Measurements from ENCODE around the gene MPP2.
"Not testable (repeated sequence)": the region's sequence is repeated elsewhere in the genome, so short reads cannot be mapped to it uniquely, and the experiment has no call there.

The MPP2 gene

DNA sequence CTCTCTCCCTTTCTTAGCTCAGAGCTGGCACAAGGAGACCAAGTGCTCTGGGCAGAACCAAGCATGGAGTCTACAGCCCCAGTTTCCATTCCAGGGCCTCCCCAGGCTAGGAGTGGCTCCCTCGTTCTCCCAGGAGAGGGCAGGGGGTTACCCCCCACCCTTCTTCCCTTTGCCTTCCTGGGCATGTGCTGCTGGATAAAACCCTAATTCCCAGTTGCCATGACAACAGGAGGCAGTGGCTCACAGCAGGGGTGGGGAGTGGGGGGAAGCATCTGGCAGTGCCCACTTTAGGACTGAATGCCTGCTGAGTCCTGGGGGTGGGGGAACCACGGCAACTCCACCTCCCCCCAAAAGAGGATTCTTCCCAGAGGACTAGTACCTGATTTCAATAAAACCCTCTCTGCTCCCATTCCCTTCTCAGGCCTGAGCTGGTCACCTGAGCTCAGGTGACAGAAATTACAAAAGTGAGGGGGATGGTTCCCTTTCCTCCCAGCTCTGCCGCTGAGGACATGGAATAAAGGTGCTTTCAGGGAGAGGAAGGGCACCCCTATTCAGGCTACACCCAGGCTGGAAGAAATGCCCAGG, 1.8 kb downstream of the MPP2 start:
- DNase-seq (ENCODE audit: low read depth in 4 of 4, low spot score in 1 of 4), result no peak

GRCh38 chr17:43901861-43902589, 5.3 kb downstream of the MPP2 start:
- no peak for DNase-seq (ENCODE audit: low read depth in 4 of 4, low spot score in 1 of 4)

DNA sequence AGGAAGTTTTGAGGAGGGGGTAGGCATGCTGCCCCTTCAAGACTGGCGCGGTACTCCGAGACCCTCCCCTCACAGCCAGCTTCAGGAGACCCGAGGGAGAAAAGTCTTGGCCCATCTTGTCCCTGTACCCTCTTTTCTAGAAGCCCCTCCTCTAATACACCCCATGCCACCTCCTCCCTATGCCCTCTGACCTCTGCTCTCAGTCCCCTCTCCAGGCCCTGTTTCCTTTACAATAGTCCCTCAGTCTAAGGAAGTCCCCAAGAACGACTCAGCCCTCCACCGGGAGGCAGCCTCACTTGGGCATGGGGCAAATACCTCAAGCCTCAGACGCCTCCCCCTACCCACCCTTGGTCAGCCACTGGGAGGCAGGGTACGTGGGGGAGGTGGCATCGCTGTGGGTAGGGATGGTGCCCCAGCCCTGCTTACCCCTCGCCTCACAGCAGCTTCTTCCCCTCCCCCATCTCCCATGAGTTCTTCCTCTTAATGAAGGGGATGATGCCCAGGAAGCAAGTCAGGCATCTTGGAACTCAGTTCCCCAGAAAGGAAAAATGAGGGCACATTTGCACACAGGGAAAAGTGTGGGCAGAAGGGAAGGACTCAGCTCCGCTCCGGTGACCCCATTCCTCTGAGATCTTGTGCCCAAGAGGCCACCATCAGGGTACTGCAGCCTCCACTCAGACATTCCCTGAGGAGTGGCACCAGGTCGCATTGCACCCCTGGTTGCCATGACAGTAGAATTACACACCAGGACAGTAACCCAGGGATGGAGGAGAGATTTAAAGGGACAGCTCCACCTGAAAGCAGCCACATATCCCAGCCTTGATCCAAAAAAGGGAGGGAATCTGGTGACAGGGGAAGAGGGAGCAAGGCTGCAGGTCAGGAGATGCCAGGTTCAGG, 6.2 kb downstream of the MPP2 start:
- DNase-seq (ENCODE audit: low read depth in 4 of 4, low spot score in 1 of 4), result no peak

DNA sequence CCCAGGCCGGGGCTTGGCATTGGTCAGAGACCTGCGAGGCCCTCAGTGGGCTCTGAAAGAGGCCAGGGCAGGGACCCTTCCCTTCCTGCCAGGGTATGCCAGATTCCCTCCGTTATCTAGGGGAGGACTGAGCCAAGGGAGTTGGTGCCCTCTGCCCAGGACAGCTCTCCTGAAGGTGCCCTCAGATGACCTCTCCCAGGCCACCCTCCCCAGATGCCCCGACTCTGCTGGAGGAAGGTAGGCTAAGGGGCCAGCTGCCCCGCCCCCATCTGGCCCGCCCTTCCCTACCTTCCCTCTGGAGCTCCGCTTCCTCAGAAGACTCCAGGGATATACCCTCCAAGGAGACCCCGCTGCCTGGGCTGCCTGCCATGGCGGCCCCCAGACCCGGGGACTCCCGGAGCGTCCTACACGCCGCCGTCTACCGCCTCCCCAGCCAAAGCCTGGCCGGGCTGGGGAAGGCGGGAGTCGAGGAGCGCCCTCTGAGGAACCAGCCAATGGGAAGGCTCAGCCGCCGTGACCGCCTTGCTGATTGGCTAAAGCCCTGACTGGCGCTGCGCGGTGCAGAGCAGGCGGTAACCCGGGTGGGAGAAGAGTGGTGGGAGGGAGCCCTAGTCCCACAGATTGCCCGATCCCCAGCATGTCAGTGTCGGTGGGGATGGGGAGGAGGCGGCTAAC, 7.0 kb downstream of the MPP2 start:
- peak; percentile 52 to 82 (median 70) for DNase-seq (ENCODE audit: low read depth in 4 of 4, low spot score in 1 of 4)

- DNase-seq (ENCODE audit: low read depth in 4 of 4, low spot score in 1 of 4), result no peak
Observed at GRCh38 chr17:43898446-43898845, 8.9 kb downstream of the MPP2 start.

GRCh38 chr17:43897831-43898230, 9.5 kb downstream of the MPP2 start:
- no peak for DNase-seq (ENCODE audit: low read depth in 4 of 4, low spot score in 1 of 4)

DNA sequence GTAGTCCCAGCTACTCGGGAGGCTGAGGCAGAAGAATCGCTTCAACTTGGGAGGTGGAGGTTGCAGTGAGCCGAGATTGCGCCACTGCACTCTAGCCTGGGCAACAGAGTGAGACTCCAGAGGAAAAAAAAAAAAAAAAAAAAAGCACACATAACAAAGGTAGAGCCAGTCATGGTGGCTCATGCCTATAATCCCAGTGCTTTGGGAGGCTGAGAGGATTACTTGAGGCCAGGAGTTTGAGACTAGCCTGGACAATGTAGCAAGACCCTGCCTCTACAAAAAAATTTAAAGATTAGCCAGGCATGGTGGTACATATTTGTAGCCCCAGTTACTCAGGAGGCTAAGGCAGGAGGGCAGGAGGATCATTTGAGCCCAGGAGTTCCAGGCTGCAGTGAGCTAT, 12.8 kb downstream of the MPP2 start:
- not testable (repeated sequence) for DNase-seq (ENCODE audit: low read depth in 4 of 4, low spot score in 1 of 4)

GRCh38 chr17:43892647-43892952, 14.7 kb downstream of the MPP2 start:
- DNase-seq (ENCODE audit: low read depth in 4 of 4, low spot score in 1 of 4), result no peak

DNA sequence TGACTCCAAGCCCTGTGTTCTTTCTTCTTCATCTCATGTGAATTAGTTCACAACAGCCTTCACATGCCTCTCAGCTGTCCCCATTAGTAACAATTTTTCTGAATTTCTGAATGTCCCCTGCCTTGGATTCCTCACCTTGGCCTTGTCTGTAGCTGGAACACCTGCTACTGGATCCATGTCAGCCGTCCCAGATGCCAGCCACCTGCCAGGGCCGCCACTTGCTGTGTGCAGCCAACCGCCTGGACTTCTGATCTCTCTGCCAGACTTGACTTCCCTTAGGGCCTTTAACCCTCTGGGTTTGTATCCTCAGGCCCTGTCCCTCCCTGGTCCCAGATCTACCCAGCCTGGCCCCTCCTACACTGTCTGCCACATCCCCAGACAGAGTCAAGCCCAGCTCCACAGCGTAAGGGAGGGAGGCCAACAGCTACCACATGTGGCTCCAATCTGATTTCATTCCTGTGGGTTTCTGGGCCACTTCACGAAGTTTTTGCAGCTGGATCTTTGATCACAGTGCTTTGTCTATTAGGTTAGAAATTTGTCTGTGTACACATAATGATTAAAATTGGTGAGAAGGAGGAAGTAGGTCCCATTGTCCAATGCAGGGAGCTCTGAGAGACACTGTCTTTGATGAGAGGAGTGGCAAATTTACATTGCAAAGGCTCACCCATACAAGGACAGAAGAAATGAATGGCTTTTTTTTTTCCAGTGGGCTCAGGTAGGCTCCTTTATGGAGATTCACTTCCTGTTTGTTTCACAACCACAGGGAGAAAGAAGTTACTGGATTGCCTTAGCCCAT, 15.3 kb downstream of the MPP2 start:
- no peak for DNase-seq (ENCODE audit: low read depth in 4 of 4, low spot score in 1 of 4)

- no peak for DNase-seq (ENCODE audit: low read depth in 4 of 4, low spot score in 1 of 4)
Observed at GRCh38 chr17:43890240-43890639, 17.1 kb downstream of the MPP2 start.

DNA sequence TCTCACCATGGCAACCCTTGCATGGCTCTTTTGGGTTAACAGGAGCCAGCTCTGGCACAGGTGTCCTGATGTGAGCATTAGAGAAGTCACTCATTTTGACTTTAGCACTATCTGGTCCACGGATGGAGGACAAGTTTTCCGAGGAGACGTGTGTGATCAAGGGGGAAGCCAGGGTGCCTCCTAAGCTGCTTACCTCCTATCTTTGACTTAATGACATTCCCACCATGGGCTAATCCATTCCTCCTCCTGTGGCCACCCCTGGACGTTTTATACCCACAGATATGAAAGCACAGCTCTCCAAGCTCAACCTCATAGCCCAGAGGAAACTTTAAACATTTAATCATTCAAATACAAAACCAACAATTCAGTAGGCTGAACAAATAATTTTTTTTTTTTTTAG, 18.8 kb downstream of the MPP2 start:
- DNase-seq (ENCODE audit: low read depth in 4 of 4, low spot score in 1 of 4), result no peak

- no peak for DNase-seq (ENCODE audit: low read depth in 4 of 4, low spot score in 1 of 4)
Observed at GRCh38 chr17:43882761-43883415, 24.4 kb downstream of the MPP2 start.

DNA sequence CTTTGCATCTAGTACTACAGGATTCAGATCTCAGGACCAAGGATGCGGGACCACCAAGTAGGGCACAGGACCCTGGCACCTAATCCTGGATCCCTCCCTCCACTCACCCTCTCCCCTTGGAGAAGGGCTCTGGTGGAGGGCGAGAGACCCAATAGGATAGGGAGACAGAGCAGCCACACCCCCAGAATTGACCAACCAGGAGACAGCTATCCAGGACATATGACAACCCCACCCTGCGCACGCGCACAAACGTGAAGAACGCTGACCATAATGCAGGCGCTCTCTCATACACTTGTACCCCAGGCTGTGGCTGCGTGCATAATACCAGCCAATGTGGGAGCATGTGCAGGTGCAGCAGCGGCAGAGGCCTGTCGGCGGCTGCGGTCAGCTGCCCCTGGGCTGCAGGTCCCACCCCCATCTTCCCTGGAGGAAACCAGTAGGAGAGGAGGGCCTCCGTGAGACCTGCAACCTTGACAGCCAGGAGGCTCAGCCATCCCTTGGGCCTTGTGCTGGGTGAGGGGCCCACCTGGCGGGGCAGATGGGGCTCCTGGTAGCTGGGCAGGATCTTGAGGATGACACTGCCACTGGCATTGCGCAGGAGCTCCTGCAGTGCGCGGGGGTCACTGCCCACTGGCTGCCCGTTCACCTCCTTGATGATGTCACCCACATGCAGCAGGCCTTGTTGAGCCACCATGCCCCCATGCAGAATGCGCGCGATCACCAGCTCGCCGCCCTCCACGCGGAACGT, 25.4 kb downstream of the MPP2 start:
- no peak for DNase-seq (ENCODE audit: low read depth in 4 of 4, low spot score in 1 of 4)

GRCh38 chr17:43881181-43881580, 26.2 kb downstream of the MPP2 start:
- no peak for DNase-seq (ENCODE audit: low read depth in 4 of 4, low spot score in 1 of 4)

- peak; percentile 15 to 27 (median 19) for DNase-seq (ENCODE audit: low read depth in 4 of 4, low spot score in 1 of 4)
Observed at GRCh38 chr17:43880420-43880991, 26.8 kb downstream of the MPP2 start.

- no peak for DNase-seq (ENCODE audit: low read depth in 4 of 4, low spot score in 1 of 4)
Observed at GRCh38 chr17:43879723-43880419, 27.5 kb downstream of the MPP2 start.

DNA sequence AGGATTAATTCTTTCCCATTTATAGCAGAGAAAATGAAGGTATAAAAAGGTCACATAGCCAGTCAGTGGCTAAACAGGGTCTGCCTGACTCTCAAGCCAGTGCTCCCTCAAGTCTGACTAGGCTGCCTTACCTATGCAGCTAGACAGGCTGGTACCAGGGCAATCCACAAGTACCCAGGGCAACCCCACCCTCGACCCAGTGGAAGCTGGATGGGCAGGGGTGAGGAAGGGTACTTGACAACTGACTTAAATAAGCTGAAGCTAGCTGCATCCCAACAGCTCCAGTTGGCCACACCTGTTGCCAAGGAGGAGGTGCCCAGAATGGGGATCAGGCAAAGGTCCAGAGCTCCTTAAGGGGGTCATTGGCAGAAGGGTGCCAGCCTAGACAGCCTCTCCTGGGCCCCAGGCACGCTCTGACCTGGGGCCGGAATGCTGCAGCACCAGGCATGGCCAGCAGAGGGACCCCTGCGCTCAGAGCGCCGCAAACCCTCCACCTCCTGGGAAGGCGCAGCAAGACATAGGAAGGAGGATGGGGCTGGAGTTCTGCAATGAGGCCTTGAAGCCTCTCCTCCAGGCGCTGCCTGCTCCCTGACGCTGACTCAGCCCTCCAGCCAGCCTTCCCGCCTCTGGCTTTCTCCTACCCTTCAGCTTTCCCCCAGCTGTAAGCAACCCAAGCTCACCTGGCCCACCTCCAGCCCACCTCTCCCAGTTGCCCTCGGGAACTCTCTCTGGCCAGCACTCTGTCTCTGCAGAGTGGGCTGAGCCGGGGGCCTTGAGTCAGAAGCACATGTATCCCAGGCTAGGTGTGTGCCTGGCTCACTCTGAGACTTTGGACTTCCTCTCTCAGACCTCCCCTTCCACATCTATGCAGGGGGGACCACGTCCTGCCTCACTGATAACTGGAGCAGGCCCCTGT, 28.8 kb downstream of the MPP2 start:
- peak; percentile 21 to 55 (median 50) for DNase-seq (ENCODE audit: low read depth in 4 of 4, low spot score in 1 of 4)
